ENCODE data around the gene UNC5C. TPM values are rescaled to one million over a fixed set of nuclear protein-coding genes. Genes with fewer than 3 reads are reported as not detected.
"Not testable (repeated sequence)": the region's sequence is repeated elsewhere in the genome, so short reads cannot be mapped to it uniquely, and the experiment has no call there.

The UNC5C gene
- total RNA-seq, 2 experiments from 2014 or later: not detected

DNA sequence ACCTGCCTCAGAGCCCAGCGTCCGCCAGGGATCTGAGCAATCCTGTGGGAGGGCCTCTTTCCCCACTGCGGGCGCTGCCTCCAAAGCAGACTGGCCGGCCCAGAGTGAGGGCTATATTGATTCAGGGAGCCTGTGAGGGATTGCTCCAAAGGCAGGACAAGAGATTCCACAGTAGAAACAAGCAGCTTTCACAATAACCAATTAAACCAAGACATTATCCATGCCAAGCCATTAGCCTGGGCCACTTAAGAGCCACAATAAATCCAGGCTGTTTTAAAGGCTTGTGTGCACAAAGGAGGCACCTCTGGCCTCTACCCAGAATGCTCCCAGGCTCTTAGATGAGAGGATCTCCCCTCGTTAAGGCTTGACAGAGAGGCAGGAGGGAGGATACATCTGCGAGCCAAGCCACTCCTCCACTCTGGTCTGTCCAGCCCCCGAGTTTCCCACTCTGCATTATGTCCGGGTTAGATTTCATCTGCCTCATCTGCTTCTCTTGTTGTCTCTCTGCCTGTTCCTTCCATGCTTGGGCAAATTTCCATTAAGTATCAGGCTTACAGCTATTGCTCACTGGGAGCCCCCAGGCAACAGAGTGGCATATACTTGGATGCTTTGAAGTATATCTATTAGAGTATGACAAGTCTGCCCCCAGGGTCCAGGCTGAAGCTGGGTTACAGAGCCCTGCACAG is 357.9 kb downstream of the UNC5C start:
- no peak for ATAC-seq (ENCODE audit: low read depth)
- Mint-ChIP-seq H3K36me3 (no peaks in the 10 kb centered on the region), H3K4me1 (peaks cover 15% of the 10 kb centered on the region), H3K9me3 (no peaks in the 10 kb centered on the region), H3K27ac (no peak overlapping the region), H3K4me3 (no peak overlapping the region), H3K27me3 (no peaks in the 10 kb centered on the region)
- POLR2A ChIA-PET: no interaction called here
- DNase-seq: no peak

- DNase-seq (no peak), ATAC-seq (ENCODE audit: low read depth) (peak; percentile 18)
- Mint-ChIP-seq H3K9me3 (no peaks in the 10 kb centered on the region), H3K27me3 (no peaks in the 10 kb centered on the region), H3K27ac (peak overlapping the region; percentile 65), H3K4me1 (peaks cover 15% of the 10 kb centered on the region), H3K4me3 (peak overlapping the region; percentile 17), H3K36me3 (no peaks in the 10 kb centered on the region)
- POLR2A ChIA-PET: no interaction called here
Measured at GRCh38 chr4:95188701-95189370, 359.9 kb downstream of the UNC5C start.

DNA sequence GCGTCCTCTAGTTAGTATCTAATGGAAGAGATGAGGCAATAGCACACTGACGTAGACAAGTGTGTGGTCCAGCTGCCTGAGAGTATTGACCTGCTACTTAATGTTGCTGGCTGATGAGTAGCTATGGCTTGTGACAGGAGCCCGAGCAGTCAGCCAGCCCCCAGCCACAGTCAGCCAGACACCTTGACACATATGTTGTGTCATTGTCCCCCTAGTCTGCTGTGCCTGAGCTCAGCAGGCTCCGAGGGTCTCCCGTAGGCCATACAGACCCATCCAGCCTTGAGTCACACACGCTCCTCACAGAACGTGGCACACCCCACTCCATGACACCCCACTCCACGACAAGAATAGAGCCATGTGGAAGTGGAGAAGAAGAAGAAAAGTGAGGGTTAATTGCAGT is 362.1 kb downstream of the UNC5C start:
- Mint-ChIP-seq H3K4me1 (peaks cover 13% of the 10 kb centered on the region), H3K27ac (no peak overlapping the region), H3K4me3 (no peak overlapping the region), H3K27me3 (no peaks in the 10 kb centered on the region), H3K9me3 (no peaks in the 10 kb centered on the region), H3K36me3 (no peaks in the 10 kb centered on the region)
- no peak for ATAC-seq (ENCODE audit: low read depth)
- POLR2A ChIA-PET: no interaction called here
- no peak for DNase-seq

DNA sequence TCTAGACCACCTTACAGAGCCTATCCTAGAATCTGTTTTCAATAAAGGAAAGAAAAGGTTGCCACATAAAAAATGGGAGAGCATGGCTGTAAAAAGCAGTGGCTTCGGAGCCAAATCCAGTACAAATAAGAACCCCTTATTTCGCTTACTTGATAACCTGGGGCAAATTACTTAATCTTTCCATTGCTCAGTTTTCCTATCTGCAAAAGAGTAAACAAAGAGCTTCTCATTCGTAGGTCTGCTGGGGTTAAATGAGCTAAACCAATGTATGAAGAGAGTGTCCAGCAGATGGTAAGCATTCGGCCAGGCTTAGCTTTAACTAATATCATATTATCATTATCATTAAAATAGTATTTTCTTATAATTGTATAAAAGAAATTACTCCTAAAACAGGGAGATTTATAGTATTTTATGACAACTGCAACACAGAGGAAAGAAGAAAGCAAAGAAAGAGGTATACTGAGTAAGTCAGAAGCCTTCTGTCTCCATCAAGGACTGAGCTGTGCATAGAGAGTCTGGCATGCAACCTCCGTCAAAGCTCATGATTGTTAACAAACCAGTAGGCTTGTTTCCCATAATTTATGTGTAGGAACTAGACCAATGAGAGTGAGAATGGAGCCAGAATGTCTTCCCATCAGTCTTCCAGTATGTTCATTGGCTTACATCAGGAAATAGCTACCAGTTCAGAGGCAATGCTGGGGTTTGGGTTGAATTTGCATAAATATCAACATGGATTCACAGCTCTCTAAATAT is 364.9 kb downstream of the UNC5C start:
- peaks cover 7% of the 10 kb centered on the region for H3K4me1 Mint-ChIP-seq
- H3K4me3 Mint-ChIP-seq: no peak overlapping the region
- no peak for DNase-seq
- no peaks in the 10 kb centered on the region for H3K36me3 Mint-ChIP-seq
- no peak for ATAC-seq (ENCODE audit: low read depth)
- H3K9me3 Mint-ChIP-seq: no peaks in the 10 kb centered on the region
- POLR2A ChIA-PET: no interaction called here
- no peaks in the 10 kb centered on the region for H3K27me3 Mint-ChIP-seq
- no peak overlapping the region for H3K27ac Mint-ChIP-seq

GRCh38 chr4:95181996-95182306 is 366.8 kb downstream of the UNC5C start:
- peaks cover 2% of the 10 kb centered on the region for H3K9me3 Mint-ChIP-seq
- no peaks in the 10 kb centered on the region for H3K36me3 Mint-ChIP-seq
- DNase-seq: no peak
- H3K27ac Mint-ChIP-seq: no peak overlapping the region
- peaks cover 2% of the 10 kb centered on the region for H3K4me1 Mint-ChIP-seq
- H3K4me3 Mint-ChIP-seq: no peak overlapping the region
- ATAC-seq (ENCODE audit: low read depth): no peak
- H3K27me3 Mint-ChIP-seq: no peaks in the 10 kb centered on the region
- POLR2A ChIA-PET: no interaction called here

DNA sequence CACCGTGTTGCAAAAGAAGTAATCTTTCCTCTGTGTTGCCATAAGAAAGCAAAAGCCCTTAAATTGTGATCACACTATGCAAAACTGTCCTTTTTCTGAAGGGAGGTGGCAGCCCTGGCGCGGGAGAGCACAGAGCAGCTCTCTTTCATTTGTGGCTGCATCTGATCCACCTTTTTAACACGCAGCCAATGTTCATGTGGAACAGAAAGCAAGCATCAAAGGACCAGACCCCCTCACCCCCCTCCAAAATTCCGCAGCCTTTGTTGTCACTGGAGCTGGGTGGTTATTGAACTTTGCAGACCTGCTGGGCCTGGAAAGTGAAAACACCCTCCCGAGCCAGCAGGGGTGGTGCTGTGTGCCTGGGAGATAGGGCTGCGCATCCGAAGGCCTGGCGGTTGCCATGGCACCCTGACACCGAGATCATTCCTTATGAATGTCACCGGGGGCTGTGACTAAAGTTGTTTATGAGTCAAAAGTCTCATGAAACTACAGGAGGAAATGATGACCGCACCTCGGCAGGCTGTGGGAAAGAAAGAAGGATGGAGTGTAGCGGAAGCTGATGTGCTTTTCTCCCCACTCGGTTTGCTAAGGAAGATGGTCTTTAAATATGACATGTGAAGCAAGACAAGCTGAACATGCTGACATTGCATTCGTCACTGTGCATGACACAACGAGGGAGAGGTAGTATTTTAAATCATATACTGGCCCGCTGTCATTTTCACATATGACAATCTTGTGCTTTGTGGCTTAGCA is 367.4 kb downstream of the UNC5C start:
- H3K4me1 Mint-ChIP-seq: peaks cover 2% of the 10 kb centered on the region
- H3K9me3 Mint-ChIP-seq: peaks cover 2% of the 10 kb centered on the region
- DNase-seq (no peak), ATAC-seq (ENCODE audit: low read depth) (no peak)
- H3K27me3 Mint-ChIP-seq: no peaks in the 10 kb centered on the region
- no peak overlapping the region for H3K4me3 Mint-ChIP-seq
- H3K36me3 Mint-ChIP-seq: no peaks in the 10 kb centered on the region
- H3K27ac Mint-ChIP-seq: no peak overlapping the region
- POLR2A ChIA-PET: no interaction called here

DNA sequence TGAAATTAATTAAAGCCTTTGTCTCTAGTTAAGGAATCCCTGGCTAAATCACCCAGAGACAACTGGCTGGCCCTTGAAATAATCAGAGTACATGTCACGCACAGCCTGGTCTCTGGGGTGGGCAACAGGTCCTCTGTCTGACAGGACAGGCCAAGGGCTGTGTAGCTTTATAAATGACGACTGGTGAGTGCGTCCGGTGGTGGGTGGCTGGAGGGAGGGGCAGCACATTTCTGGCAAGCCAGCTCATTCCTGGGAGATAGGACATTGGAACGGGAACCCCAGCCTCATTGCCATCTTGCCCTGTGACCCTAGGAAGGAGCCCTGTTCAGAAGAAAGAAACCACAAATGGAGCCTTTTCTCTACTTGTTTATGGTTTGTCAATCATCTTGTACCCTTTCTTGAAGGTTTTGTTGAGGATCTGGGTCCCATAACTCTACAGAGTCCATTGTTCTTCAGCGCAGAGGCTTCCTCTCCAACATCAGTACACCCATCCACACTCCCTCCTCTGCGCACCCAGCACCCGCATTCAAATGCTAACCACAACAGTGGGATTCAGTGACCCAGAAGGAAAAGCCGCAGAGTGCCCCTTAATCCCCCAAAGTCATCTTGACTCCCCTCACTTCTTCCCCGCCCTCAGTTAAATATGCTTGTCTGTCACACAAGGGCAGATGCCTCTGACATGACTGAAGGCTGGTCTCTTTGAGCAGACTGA is 368.1 kb downstream of the UNC5C start:
- Mint-ChIP-seq H3K4me3 (no peak overlapping the region), H3K36me3 (no peaks in the 10 kb centered on the region), H3K9me3 (peaks cover 2% of the 10 kb centered on the region), H3K4me1 (peaks cover 2% of the 10 kb centered on the region), H3K27me3 (no peaks in the 10 kb centered on the region), H3K27ac (no peak overlapping the region)
- DNase-seq (no peak), ATAC-seq (ENCODE audit: low read depth) (no peak)
- POLR2A ChIA-PET: no interaction called here

DNA sequence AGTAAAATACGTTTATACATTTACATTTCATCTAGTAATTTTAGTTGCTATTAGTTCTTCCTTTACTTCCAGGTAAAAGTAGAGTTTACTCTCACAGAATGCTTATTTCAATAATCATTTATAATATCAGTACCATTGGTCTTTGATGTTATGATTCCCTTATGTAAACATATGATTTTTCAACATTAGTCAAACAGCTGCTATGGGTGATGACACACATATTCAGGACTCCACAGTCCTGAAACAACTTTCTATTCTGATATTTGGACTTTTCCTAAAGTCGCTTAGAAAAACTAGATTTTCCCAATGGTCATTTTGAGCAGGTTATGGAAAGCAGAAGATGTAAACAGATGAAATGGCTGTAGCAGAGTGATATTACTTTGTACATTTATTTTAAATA is 369.8 kb downstream of the UNC5C start:
- no peak for DNase-seq
- Mint-ChIP-seq H3K4me1 (peaks cover 2% of the 10 kb centered on the region), H3K27me3 (no peaks in the 10 kb centered on the region), H3K27ac (no peak overlapping the region), H3K4me3 (no peak overlapping the region), H3K9me3 (peaks cover 2% of the 10 kb centered on the region), H3K36me3 (no peaks in the 10 kb centered on the region)
- ATAC-seq (ENCODE audit: low read depth): no peak
- POLR2A ChIA-PET: no interaction called here

GRCh38 chr4:95171377-95171776 is 377.4 kb downstream of the UNC5C start:
- H3K4me3 Mint-ChIP-seq; H3K4me1 Mint-ChIP-seq; ATAC-seq (ENCODE audit: low read depth); H3K9me3 Mint-ChIP-seq; POLR2A ChIA-PET; H3K27ac Mint-ChIP-seq; DNase-seq; H3K27me3 Mint-ChIP-seq; H3K36me3 Mint-ChIP-seq: not testable (repeated sequence)

DNA sequence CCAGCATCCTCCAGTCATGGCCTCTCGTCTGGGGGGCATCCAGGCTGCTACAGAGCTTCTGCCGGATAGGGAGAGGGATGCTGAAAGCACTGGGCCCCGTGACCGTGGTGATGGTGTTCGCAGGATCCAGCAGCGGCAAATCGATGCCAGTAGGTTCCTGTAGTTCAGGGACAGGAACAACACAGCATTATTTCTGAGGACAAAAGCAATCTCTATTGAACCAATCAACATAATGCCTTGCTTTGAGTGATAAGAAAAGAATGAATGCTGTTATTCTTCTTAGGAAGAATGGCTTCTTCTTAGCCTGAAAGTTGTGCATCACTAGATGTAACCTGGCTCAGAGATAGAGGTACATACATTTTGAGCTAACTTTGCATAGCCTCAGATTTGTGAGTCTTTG is 378.6 kb downstream of the UNC5C start:
- DNase-seq (no peak), ATAC-seq (ENCODE audit: low read depth) (no peak)
- Mint-ChIP-seq H3K36me3 (no peaks in the 10 kb centered on the region), H3K27me3 (no peaks in the 10 kb centered on the region), H3K4me1 (peaks cover 8% of the 10 kb centered on the region), H3K27ac (no peak overlapping the region), H3K9me3 (no peaks in the 10 kb centered on the region), H3K4me3 (no peak overlapping the region)
- POLR2A ChIA-PET: interaction anchor here (0.6 kb wide), 1 partner anchor 183 kb away, joined by 3 read pairs; no protein-coding TSS in a partner anchor

GRCh38 chr4:95167805-95168204 is 381.0 kb downstream of the UNC5C start:
- Mint-ChIP-seq H3K9me3 (no peaks in the 10 kb centered on the region), H3K27ac (no peak overlapping the region), H3K27me3 (peaks cover 4% of the 10 kb centered on the region), H3K36me3 (no peaks in the 10 kb centered on the region), H3K4me3 (no peak overlapping the region), H3K4me1 (peaks cover 8% of the 10 kb centered on the region)
- DNase-seq: no peak
- no peak for ATAC-seq (ENCODE audit: low read depth)
- POLR2A ChIA-PET: no interaction called here

GRCh38 chr4:95165926-95166524 is 382.7 kb downstream of the UNC5C start:
- H3K36me3 Mint-ChIP-seq: no peaks in the 10 kb centered on the region
- ATAC-seq (ENCODE audit: low read depth) (peak; percentile 88), DNase-seq (no peak)
- H3K9me3 Mint-ChIP-seq: no peaks in the 10 kb centered on the region
- no peak overlapping the region for H3K27ac Mint-ChIP-seq
- peaks cover 5% of the 10 kb centered on the region for H3K27me3 Mint-ChIP-seq
- peaks cover 8% of the 10 kb centered on the region for H3K4me1 Mint-ChIP-seq
- POLR2A ChIA-PET: no interaction called here
- H3K4me3 Mint-ChIP-seq: no peak overlapping the region

DNA sequence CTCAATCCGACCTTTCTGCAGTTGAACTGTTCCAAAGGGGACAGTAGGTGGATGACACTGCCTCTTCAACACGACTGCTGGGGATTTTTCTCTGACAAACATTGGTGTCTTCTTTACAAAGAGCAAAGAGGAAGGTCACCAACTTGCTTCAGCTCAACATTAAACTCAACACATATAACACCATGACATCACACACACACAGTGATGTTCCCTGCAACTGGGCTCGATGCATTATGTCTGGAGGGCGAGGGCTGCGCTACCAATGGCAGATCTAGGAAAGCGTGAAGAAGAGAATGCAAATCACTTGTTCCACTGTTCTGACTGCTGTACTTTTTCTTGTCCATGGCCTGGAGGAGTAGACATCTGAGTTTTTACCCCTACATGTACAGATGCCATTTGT is 385.9 kb downstream of the UNC5C start:
- no peak overlapping the region for H3K27ac Mint-ChIP-seq
- H3K4me3 Mint-ChIP-seq: no peak overlapping the region
- H3K36me3 Mint-ChIP-seq: peaks cover 2% of the 10 kb centered on the region
- no peaks in the 10 kb centered on the region for H3K9me3 Mint-ChIP-seq
- ATAC-seq (ENCODE audit: low read depth) (no peak), DNase-seq (no peak)
- peaks cover 19% of the 10 kb centered on the region for H3K4me1 Mint-ChIP-seq
- POLR2A ChIA-PET: no interaction called here
- H3K27me3 Mint-ChIP-seq: peaks cover 7% of the 10 kb centered on the region

Measured in activated naive CD8-positive, alpha-beta T cell treated with anti-CD3 and anti-CD28 coated beads, Interleukin-2, amount 10 ng/mL, durations not matched to agents 7 days and 5 days (primary cell).